ENCODE data around the gene GSTP1. TPM values are rescaled to one million over a fixed set of nuclear protein-coding genes. Genes with fewer than 3 reads are reported as not detected.
"Not testable (repeated sequence)": the region's sequence is repeated elsewhere in the genome, so short reads cannot be mapped to it uniquely, and the experiment has no call there.

GSTP1 gene
- total RNA-seq, 1 experiment from 2014 or later = 2,979 TPM

GRCh38 chr11:67621928-67622327 lies 38.3 kb downstream of the GSTP1 start:
- peak overlapping the region; percentile 67; the same call in 1 of the 2 replicates for H3K4me3 ChIP-seq (ENCODE audit: insufficient read depth, low read depth, low read length)
- not testable (repeated sequence) for H3K36me3 ChIP-seq (replicated peaks; ENCODE audit: control insufficient read depth, insufficient read depth, low read length); DNase-seq; H3K27me3 ChIP-seq (ENCODE audit: control insufficient read depth, insufficient read depth, low read length)

- H3K36me3 ChIP-seq (replicated peaks; ENCODE audit: control insufficient read depth, insufficient read depth, low read length); DNase-seq; H3K27me3 ChIP-seq (ENCODE audit: control insufficient read depth, insufficient read depth, low read length): not testable (repeated sequence)
- peak overlapping the region; percentile 1; the same call in 1 of the 2 replicates for H3K4me3 ChIP-seq (ENCODE audit: insufficient read depth, low read depth, low read length)
Measured at GRCh38 chr11:67622905-67623304, 39.3 kb downstream of the GSTP1 start.

- not testable (repeated sequence) for H3K36me3 ChIP-seq (replicated peaks; ENCODE audit: control insufficient read depth, insufficient read depth, low read length); H3K27me3 ChIP-seq (ENCODE audit: control insufficient read depth, insufficient read depth, low read length); DNase-seq; H3K4me3 ChIP-seq (ENCODE audit: insufficient read depth, low read depth, low read length)
Measured at GRCh38 chr11:67623795-67624194, 40.2 kb downstream of the GSTP1 start.

GRCh38 chr11:67626131-67626833 lies 42.7 kb downstream of the GSTP1 start:
- H3K4me3 ChIP-seq (ENCODE audit: insufficient read depth, low read depth, low read length); H3K36me3 ChIP-seq (replicated peaks; ENCODE audit: control insufficient read depth, insufficient read depth, low read length); DNase-seq; H3K27me3 ChIP-seq (ENCODE audit: control insufficient read depth, insufficient read depth, low read length): not testable (repeated sequence)

GRCh38 chr11:67626970-67627369 lies 43.4 kb downstream of the GSTP1 start:
- DNase-seq = no peak

GRCh38 chr11:67627441-67627811 lies 43.8 kb downstream of the GSTP1 start:
- DNase-seq = no peak
- H3K4me3 ChIP-seq (ENCODE audit: insufficient read depth, low read depth, low read length) = peak overlapping the region; percentile 19; the same call in 1 of the 2 replicates

More at GRCh38 chr11:67626970-67627369, 43.4 kb downstream of the GSTP1 start:
- Histone ChIP-seq H3K4me3 (ENCODE audit: insufficient read depth, low read depth, low read length) (peak overlapping the region; percentile 19; the same call in 1 of the 2 replicates), H3K27me3 (ENCODE audit: control insufficient read depth, insufficient read depth, low read length) (no peaks in the 10 kb centered on the region), H3K36me3 (replicated peaks; ENCODE audit: control insufficient read depth, insufficient read depth, low read length) (no peaks in the 10 kb centered on the region)

GRCh38 chr11:67627812-67628624 lies 44.4 kb downstream of the GSTP1 start:
- peak overlapping the region; percentile 3; the same call in 1 of the 2 replicates for H3K4me3 ChIP-seq (ENCODE audit: insufficient read depth, low read depth, low read length)
- H3K36me3 ChIP-seq (replicated peaks; ENCODE audit: control insufficient read depth, insufficient read depth, low read length) = no peaks in the 10 kb centered on the region
- no peaks in the 10 kb centered on the region for H3K27me3 ChIP-seq (ENCODE audit: control insufficient read depth, insufficient read depth, low read length)
- DNase-seq = peak; percentile 16

More at GRCh38 chr11:67627441-67627811, 43.8 kb downstream of the GSTP1 start:
- Histone ChIP-seq H3K27me3 (ENCODE audit: control insufficient read depth, insufficient read depth, low read length) (no peaks in the 10 kb centered on the region), H3K36me3 (replicated peaks; ENCODE audit: control insufficient read depth, insufficient read depth, low read length) (no peaks in the 10 kb centered on the region)

GRCh38 chr11:67628710-67629385 lies 45.2 kb downstream of the GSTP1 start:
- DNase-seq = no peak
- no peaks in the 10 kb centered on the region for H3K27me3 ChIP-seq (ENCODE audit: control insufficient read depth, insufficient read depth, low read length)
- H3K36me3 ChIP-seq (replicated peaks; ENCODE audit: control insufficient read depth, insufficient read depth, low read length) = no peaks in the 10 kb centered on the region
- no peak overlapping the region; the same call in 1 of the 2 replicates for H3K4me3 ChIP-seq (ENCODE audit: insufficient read depth, low read depth, low read length)

GRCh38 chr11:67629386-67630227 lies 46.0 kb downstream of the GSTP1 start, which contains the start of gene NUDT8:
TSS of gene NUDT8 (minus strand) at chr11:67629937. CDS start at chr11:67629911, 26 bp downstream.
- Histone ChIP-seq H3K4me3 (ENCODE audit: insufficient read depth, low read depth, low read length) (peak within 1 kb of the TSS; percentile 72), H3K27me3 (ENCODE audit: control insufficient read depth, insufficient read depth, low read length) (no peaks in the 10 kb centered on the region), H3K36me3 (replicated peaks; ENCODE audit: control insufficient read depth, insufficient read depth, low read length) (no peaks in the 10 kb centered on the region)
- DNase-seq = peak; percentile 92

- peak overlapping the region; percentile 72 for H3K4me3 ChIP-seq (ENCODE audit: insufficient read depth, low read depth, low read length)
- H3K36me3 ChIP-seq (replicated peaks; ENCODE audit: control insufficient read depth, insufficient read depth, low read length) = no peaks in the 10 kb centered on the region
- no peaks in the 10 kb centered on the region for H3K27me3 ChIP-seq (ENCODE audit: control insufficient read depth, insufficient read depth, low read length)
- peak; percentile 99 for DNase-seq
Measured at GRCh38 chr11:67630228-67630942, 46.8 kb downstream of the GSTP1 start.

GRCh38 chr11:67630943-67631331 lies 47.3 kb downstream of the GSTP1 start:
- no peaks in the 10 kb centered on the region for H3K27me3 ChIP-seq (ENCODE audit: control insufficient read depth, insufficient read depth, low read length)
- H3K4me3 ChIP-seq (ENCODE audit: insufficient read depth, low read depth, low read length) = peak overlapping the region; percentile 72
- H3K36me3 ChIP-seq (replicated peaks; ENCODE audit: control insufficient read depth, insufficient read depth, low read length) = no peaks in the 10 kb centered on the region
- no peak for DNase-seq

- Histone ChIP-seq H3K36me3 (replicated peaks; ENCODE audit: control insufficient read depth, insufficient read depth, low read length) (no peaks in the 10 kb centered on the region), H3K4me3 (ENCODE audit: insufficient read depth, low read depth, low read length) (peak overlapping the region; percentile 72; the same call in 1 of the 2 replicates), H3K27me3 (ENCODE audit: control insufficient read depth, insufficient read depth, low read length) (no peaks in the 10 kb centered on the region)
- peak; percentile 63 for DNase-seq
Measured at GRCh38 chr11:67631411-67631810, 47.8 kb downstream of the GSTP1 start.

- H3K27me3 ChIP-seq (ENCODE audit: control insufficient read depth, insufficient read depth, low read length) = no peaks in the 10 kb centered on the region
- H3K36me3 ChIP-seq (replicated peaks; ENCODE audit: control insufficient read depth, insufficient read depth, low read length) = no peaks in the 10 kb centered on the region
- H3K4me3 ChIP-seq (ENCODE audit: insufficient read depth, low read depth, low read length) = no peak overlapping the region
- no peak for DNase-seq
Measured at GRCh38 chr11:67631853-67632174, 48.2 kb downstream of the GSTP1 start.

Measured in H7 (cell line).